H9 (cell line): ENCODE data around the gene IFIT1B. TPM values are rescaled to one million over a fixed set of nuclear protein-coding genes. Genes with fewer than 3 reads are reported as not detected.

Source experiments
- DNase-seq: peaks from one replicate; pipeline ENCODE4 v3.0.0-alpha.2; 2017
- H2AFZ ChIP-seq: one replicate; pipeline ENCODE4 v1.6.1; 2013; ENCODE audit warnings: mild to moderate bottlenecking, low read length, control low read depth, moderate library complexity
- H2AK5ac ChIP-seq: 2 replicates; pipeline ENCODE4 v1.6.1; 2013; ENCODE audit warnings: low read length, control low read depth, mixed read lengths; ENCODE audit not compliant: insufficient read length
- H2BK120ac ChIP-seq: one replicate; pipeline ENCODE4 v1.6.1; 2013; ENCODE audit warnings: low read depth, mild to moderate bottlenecking, low read length, control low read depth, inconsistent platforms; ENCODE audit not compliant: poor library complexity, severe bottlenecking
- H2BK12ac ChIP-seq: 2 replicates; pipeline ENCODE4 v1.6.1; 2013; ENCODE audit warnings: low read length, control low read depth, mixed read lengths, low read depth; ENCODE audit not compliant: insufficient read length
- H2BK15ac ChIP-seq: 2 replicates; pipeline ENCODE4 v1.6.1; 2013; ENCODE audit warnings: low read depth, low read length, control low read depth
- H2BK20ac ChIP-seq: one replicate; pipeline ENCODE4 v1.6.1; 2013; ENCODE audit warnings: low read depth, mild to moderate bottlenecking, low read length, control low read depth, inconsistent platforms; ENCODE audit not compliant: poor library complexity, severe bottlenecking
- H2BK5ac ChIP-seq: 2 replicates; pipeline ENCODE4 v1.6.1; 2013; ENCODE audit warnings: low read length, control low read depth, mixed read lengths; ENCODE audit not compliant: insufficient read length
- H3K14ac ChIP-seq: 2 replicates; pipeline ENCODE4 v1.6.1; 2013; ENCODE audit warnings: low read length, control low read depth; ENCODE audit not compliant: insufficient read depth
- H3K18ac ChIP-seq: 2 replicates; pipeline ENCODE4 v1.6.1; 2013; ENCODE audit warnings: low read depth, mild to moderate bottlenecking, mixed read lengths, low read length, control low read depth; ENCODE audit not compliant: insufficient read length
- H3K23ac ChIP-seq: 2 replicates; pipeline ENCODE4 v1.6.1; 2013; ENCODE audit warnings: low read length, control low read depth, mixed read lengths, low read depth; ENCODE audit not compliant: insufficient read length
- H3K23me2 ChIP-seq: 2 replicates; pipeline ENCODE4 v1.6.1; 2013; ENCODE audit warnings: low read depth, mild to moderate bottlenecking, mixed read lengths, low read length, control low read depth; ENCODE audit not compliant: insufficient read length, poor library complexity, severe bottlenecking
- H3K27ac ChIP-seq: 2 replicates; pipeline ENCODE4 v1.5.1; 2013; ENCODE audit warnings: low read length, control low read depth, mixed read lengths, low read depth; ENCODE audit not compliant: insufficient read length
- H3K27me3 ChIP-seq: 2 replicates; pipeline ENCODE4 v1.6.1; 2013; ENCODE audit warnings: low read length, control low read depth, inconsistent platforms; ENCODE audit not compliant: insufficient read depth
- H3K4ac ChIP-seq: 2 replicates; pipeline ENCODE4 v1.6.1; 2013; ENCODE audit warnings: low read depth, mild to moderate bottlenecking, control low read depth, inconsistent platforms, low read length, moderate library complexity
- H3K4me1 ChIP-seq: 2 replicates; pipeline ENCODE4 v1.6.1; 2013; ENCODE audit warnings: low read length, control low read depth, inconsistent platforms; ENCODE audit not compliant: insufficient read depth
- H3K4me2 ChIP-seq: 2 replicates; pipeline ENCODE4 v1.6.1; 2013; ENCODE audit warnings: low read length, control low read depth, mixed read lengths; ENCODE audit not compliant: insufficient read length, insufficient read depth
- H3K56ac ChIP-seq: 2 replicates; pipeline ENCODE4 v1.6.1; 2013; ENCODE audit warnings: low read depth, mild to moderate bottlenecking, mixed read lengths, low read length, control low read depth; ENCODE audit not compliant: insufficient read length
- H3K79me1 ChIP-seq: 2 replicates; pipeline ENCODE4 v1.6.1; 2013; ENCODE audit warnings: low read depth, mild to moderate bottlenecking, moderate library complexity, low read length, control low read depth, inconsistent platforms; ENCODE audit not compliant: insufficient read depth, poor library complexity, severe bottlenecking
- H3K79me2 ChIP-seq: 2 replicates; pipeline ENCODE4 v1.6.1; 2013; ENCODE audit warnings: low read length, control low read depth, inconsistent platforms; ENCODE audit not compliant: insufficient read depth
- H3K9ac ChIP-seq: 2 replicates; pipeline ENCODE4 v1.6.1; 2013; ENCODE audit warnings: low read length, control low read depth, mixed read lengths; ENCODE audit not compliant: insufficient read length; ENCODE audit errors: extremely low read depth
- H3K9me3 ChIP-seq: one replicate; pipeline ENCODE4 v1.6.1; 2013; ENCODE audit warnings: low read depth, low read length, inconsistent platforms; ENCODE audit not compliant: control insufficient read depth
- H3T11ph ChIP-seq: one replicate; pipeline ENCODE4 v1.6.1; 2013; ENCODE audit warnings: mild to moderate bottlenecking, low read length, control low read depth, inconsistent platforms
- H4K20me1 ChIP-seq: one replicate; pipeline ENCODE4 v1.6.1; 2013; ENCODE audit not compliant: control insufficient read depth, insufficient read length, insufficient read depth
- H4K5ac ChIP-seq: 2 replicates; pipeline ENCODE4 v1.6.1; 2013; ENCODE audit warnings: low read depth, mild to moderate bottlenecking, mixed read lengths, low read length, control low read depth; ENCODE audit not compliant: insufficient read length
- H4K8ac ChIP-seq: replicated peaks from 2 replicates; pipeline ENCODE4 v1.6.1; 2013; ENCODE audit warnings: low read length, control low read depth, mixed read lengths, low read depth; ENCODE audit not compliant: insufficient read length
- H4K91ac ChIP-seq: 2 replicates; pipeline ENCODE4 v1.6.1; 2013; ENCODE audit warnings: low read depth, mild to moderate bottlenecking, moderate library complexity, mixed read lengths, low read length, control low read depth; ENCODE audit not compliant: insufficient read length
- H3K27ac Mint-ChIP-seq, 3 experiments: 2 replicates in 2 of 3; 3 replicates in 1 of 3; pipeline ENCODE4 v1.8.0; 2020 to 2021; ENCODE audit warnings: mixed read lengths in 3 of 3, mild to moderate bottlenecking in 1 of 3, moderate library complexity in 1 of 3
- H3K27me3 Mint-ChIP-seq: 2 replicates; pipeline ENCODE4 v1.8.0; 2021; ENCODE audit warnings: low read depth, mild to moderate bottlenecking, moderate library complexity, mixed read lengths
- H3K36me3 Mint-ChIP-seq, 3 experiments: 2 replicates in 2 of 3; 3 replicates in 1 of 3; pipeline ENCODE4 v1.8.0; 2020 to 2021; ENCODE audit warnings: low read depth in 3 of 3, mixed read lengths in 3 of 3; ENCODE audit not compliant: insufficient read depth in 1 of 3
- H3K4me1 Mint-ChIP-seq, 2 experiments: 2 replicates each; pipeline ENCODE4 v1.8.0; 2020; ENCODE audit warnings: mixed read lengths in 2 of 2
- H3K4me3 Mint-ChIP-seq, 2 experiments: 2 replicates in 1 of 2; 3 replicates in 1 of 2; pipeline ENCODE4 v1.8.0; 2020 to 2021; ENCODE audit warnings: mild to moderate bottlenecking in 2 of 2, mixed read lengths in 2 of 2, moderate library complexity in 1 of 2
- H3K9me3 Mint-ChIP-seq, 2 experiments: 2 replicates in 1 of 2; 3 replicates in 1 of 2; pipeline ENCODE4 v1.8.0; 2020; ENCODE audit warnings: mild to moderate bottlenecking in 2 of 2, mixed read lengths in 2 of 2, moderate library complexity in 1 of 2
- WGBS: extraction: QIAGEN DNeasy Blood & Tissue Kit; methylation state at CpG from one replicate; pipeline ENCODE4 v1.1.7; 2013; ENCODE audit warnings: missing lambda C conversion rate, low lambda C conversion rate, mixed read lengths; ENCODE audit not compliant: insufficient read length; ENCODE audit errors: extremely low coverage; 5-methylcytosine and 5-hydroxymethylcytosine counted together
- total RNA-seq: library from RNA; stranded (reverse); gene quantifications from 2 replicates; pipeline ENCODE4 v1.2.1, GENCODE V29; 2021
- TF ChIP-seq, protein P1 (sequence below): fragments of 200-600 bp; sonication (generic); conservative IDR thresholded peaks from 3 replicates; pipeline ENCODE4 v1.8.0; 2021; ENCODE audit warnings: antibody characterized with exemption, mild to moderate bottlenecking

IFIT1B gene
- total RNA-seq, 1 experiment from 2014 or later = not detected

DNA sequence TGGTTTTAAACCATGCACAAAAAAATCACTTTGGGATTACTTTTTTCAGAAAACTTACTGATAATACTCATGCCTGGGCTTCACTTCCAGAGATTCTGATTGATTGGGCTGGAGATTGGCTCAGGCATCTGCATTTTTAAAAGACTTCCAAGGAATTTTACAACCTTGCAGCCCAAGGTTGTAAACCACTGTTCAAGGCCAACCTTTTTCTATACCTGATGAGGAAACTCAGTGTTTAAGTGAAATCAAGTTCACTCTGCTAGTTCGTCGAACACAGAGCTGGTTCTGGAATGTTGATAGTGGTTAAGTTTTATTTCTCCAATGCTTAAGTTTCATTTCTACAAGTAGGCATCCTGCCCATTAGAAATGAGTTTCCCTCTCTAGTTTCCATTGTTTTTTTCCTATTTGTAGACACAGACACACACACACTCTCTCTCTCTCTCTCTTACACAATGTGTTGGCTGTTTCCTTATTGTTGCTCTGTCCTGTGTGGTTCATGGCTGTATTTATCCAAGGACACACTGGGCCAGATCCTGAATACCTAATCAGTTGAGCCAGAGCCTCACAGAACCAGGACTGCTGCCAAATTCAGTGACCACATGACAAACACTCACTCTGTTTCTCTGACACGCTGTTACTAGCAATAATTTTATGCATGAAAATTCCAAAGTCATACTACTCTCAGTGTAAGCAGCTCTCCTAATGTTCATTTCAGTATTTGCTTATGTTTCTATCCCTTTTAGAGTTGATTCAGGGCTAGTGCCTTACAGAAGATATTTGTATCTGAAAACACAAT is 3.7 kb upstream of the IFIT1B start:
- H3K9me3 Mint-ChIP-seq = no peaks in the 10 kb centered on the region

More for the DNA sequence above, 3.7 kb upstream of the IFIT1B start:
- DNase-seq = no peak
- TF ChIP-seq, protein P1, sequence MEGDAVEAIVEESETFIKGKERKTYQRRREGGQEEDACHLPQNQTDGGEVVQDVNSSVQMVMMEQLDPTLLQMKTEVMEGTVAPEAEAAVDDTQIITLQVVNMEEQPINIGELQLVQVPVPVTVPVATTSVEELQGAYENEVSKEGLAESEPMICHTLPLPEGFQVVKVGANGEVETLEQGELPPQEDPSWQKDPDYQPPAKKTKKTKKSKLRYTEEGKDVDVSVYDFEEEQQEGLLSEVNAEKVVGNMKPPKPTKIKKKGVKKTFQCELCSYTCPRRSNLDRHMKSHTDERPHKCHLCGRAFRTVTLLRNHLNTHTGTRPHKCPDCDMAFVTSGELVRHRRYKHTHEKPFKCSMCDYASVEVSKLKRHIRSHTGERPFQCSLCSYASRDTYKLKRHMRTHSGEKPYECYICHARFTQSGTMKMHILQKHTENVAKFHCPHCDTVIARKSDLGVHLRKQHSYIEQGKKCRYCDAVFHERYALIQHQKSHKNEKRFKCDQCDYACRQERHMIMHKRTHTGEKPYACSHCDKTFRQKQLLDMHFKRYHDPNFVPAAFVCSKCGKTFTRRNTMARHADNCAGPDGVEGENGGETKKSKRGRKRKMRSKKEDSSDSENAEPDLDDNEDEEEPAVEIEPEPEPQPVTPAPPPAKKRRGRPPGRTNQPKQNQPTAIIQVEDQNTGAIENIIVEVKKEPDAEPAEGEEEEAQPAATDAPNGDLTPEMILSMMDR = no peak
- H2BK15ac ChIP-seq = no peak overlapping the region
- H3K79me2 ChIP-seq = no peaks in the 10 kb centered on the region; the same call in 1 of the 2 replicates
- no peak overlapping the region for H4K5ac ChIP-seq
- no CpG with 5 or more reads among the region's 3 CpGs for WGBS
- H2AFZ ChIP-seq = no peak overlapping the region
- H2BK5ac ChIP-seq = no peak overlapping the region
- H3K9ac ChIP-seq = no peak overlapping the region
- no peak overlapping the region for H3K23ac ChIP-seq
- no peaks in the 10 kb centered on the region for H3K79me1 ChIP-seq
- H3K14ac ChIP-seq = no peak overlapping the region
- H3K4me2 ChIP-seq = no peak overlapping the region
- no peak overlapping the region for H3K56ac ChIP-seq
- H3K27me3 ChIP-seq = no peaks in the 10 kb centered on the region
- H3T11ph ChIP-seq = no peak overlapping the region
- Mint-ChIP-seq H3K4me1 (peaks cover 15% of the 10 kb centered on the region in 2 experiments), H3K27ac (no peak overlapping the region; a peak in 1 of 7 replicates), H3K4me3 (no peak overlapping the region), H3K36me3 (no peaks in the 10 kb centered on the region), H3K27me3 (no peaks in the 10 kb centered on the region; the same call in 1 of the 2 replicates)
- no peak overlapping the region for H4K8ac ChIP-seq
- no peaks in the 10 kb centered on the region for H4K20me1 ChIP-seq
- no peak overlapping the region for H3K4ac ChIP-seq
- H4K91ac ChIP-seq = no peak overlapping the region
- H2AK5ac ChIP-seq = no peak overlapping the region
- no peaks in the 10 kb centered on the region for H3K9me3 ChIP-seq
- no peak overlapping the region for H3K27ac ChIP-seq
- no peak overlapping the region for H3K18ac ChIP-seq
- no peak overlapping the region for H2BK20ac ChIP-seq
- no peaks in the 10 kb centered on the region; the same call in 1 of the 2 replicates for H3K4me1 ChIP-seq
- H2BK120ac ChIP-seq = no peak overlapping the region
- no peaks in the 10 kb centered on the region for H3K23me2 ChIP-seq
- H2BK12ac ChIP-seq = no peak overlapping the region
